GM19025 (cell line): ENCODE results near the gene MAML2.

Experiments
- ATAC-seq: cut with Tn5 transposase; IDR thresholded peaks from one replicate; pipeline ENCODE4 v1.9.1; 2021; ENCODE audit warnings: mild to moderate bottlenecking, low read depth, moderate library complexity; ENCODE audit not compliant: unreplicated experiment

Gene MAML2

GRCh38 chr11:95999711-96000406 lies 343.1 kb downstream of the MAML2 start:
- ATAC-seq: peak; percentile 58

DNA sequence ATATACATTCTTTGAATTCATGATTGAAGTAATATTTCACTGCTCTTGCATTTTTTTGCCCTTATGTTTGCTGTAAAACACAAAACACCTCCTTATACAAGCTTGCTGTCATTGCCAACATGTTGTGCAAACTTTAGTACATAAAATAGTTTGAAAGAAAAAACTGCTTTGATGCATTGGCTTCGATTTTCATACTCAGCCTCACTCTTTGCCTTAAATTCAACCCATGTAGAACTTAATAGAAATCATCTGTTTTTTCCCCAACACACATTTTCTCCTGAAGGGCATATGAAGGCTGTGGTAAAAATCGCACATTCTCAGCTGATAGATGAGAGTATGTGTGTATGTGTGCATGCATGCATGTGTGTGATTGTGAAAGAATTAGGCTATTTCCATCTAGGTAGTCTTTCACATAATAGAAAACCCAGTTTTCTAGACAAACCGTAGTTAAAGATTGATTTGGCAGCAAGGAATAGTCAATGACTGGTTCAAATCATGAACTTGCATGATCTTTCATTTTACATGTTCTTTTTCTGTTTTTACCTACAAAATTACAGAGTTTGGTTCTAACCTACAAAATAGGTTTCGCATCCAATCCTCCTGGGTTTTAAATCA lies 346.3 kb downstream of the MAML2 start:
- no peak for ATAC-seq

GRCh38 chr11:95994329-95994728 lies 348.7 kb downstream of the MAML2 start:
- no peak for ATAC-seq

DNA sequence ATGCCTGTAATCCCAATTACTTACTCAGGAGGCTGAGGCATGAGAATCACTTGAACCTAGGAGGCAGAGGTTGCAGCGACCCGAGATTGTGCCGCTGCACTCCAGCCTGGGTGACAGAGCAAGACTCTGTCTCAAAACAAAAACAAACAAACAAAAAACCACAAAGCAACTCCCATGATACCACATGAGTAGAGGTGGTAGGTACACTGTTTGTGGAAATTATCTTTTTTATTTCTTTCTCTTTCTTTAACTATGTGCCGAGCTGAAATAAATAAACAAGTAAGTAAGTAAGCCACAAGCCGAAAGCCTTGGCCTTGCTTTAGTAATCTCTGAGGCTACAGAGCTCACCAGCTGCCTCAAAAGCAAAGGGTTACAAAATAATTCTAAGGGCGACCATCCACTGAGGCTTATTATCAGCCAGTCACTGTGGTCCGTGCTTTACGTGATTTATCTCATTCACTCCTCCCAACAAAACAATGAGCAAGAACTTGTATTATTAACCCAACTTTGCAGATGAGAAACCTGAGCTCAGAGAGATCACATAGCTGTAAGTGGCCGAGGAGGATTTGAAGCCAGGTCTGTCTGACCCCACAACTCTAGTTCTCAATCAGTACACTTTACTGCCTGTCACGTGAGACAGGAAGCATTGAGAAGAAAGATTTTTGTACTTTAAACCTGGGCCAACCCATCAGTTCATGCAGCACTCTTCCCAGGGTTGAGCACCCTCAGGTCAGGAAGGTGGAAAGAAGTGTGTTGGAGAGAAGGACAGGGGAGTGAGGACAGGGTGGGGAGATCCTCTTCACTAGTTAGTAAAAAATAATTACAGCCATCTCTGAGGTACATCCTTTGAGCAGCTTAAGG lies 349.3 kb downstream of the MAML2 start:
- ATAC-seq: no peak

- no peak for ATAC-seq
Measured at GRCh38 chr11:95991545-95991944, 351.4 kb downstream of the MAML2 start.

- no peak for ATAC-seq
Measured at GRCh38 chr11:95991101-95991500, 351.9 kb downstream of the MAML2 start.

DNA sequence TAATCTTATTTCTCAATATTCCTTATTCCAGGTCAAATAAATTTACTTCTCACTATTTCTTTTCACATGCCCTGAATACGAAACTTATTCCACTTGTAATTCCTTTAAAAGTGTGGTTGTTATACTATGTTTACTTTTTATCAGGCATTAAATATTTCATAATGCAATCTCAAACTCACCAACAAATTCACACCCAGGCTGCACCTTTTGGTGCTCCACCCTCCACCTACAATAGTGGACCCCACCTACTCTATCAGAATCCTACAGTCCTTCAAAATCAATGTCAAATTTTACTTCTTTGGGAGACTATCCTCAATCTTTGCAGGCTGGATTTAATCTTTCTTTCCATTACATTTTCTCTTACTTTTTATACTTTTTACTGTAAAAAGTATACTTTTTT lies 353.2 kb downstream of the MAML2 start:
- no peak for ATAC-seq

DNA sequence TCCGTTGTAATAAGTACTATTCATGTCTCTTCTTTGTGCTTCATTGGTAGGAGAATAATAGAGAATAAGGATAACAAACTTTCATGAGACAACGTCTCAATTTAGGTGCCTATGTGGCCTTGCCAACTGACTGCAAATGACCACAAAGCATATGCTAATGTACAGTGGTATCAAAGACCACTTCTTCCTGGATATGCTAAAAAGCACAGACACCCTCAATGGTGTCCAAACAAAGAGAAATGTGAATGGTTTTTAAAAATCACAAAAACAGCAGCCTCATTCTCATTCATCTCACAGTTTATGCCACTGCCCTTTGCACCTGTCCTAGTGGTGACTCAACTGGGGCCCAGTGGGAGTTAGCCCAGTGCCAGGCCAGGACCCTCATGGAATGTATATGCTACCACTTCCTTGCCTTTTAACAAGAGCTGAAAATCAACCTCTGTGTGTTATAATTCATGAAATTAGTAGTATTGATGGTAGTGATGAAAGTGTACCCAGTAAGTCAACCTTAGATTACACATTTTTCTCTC lies 353.9 kb downstream of the MAML2 start:
- no peak for ATAC-seq

- ATAC-seq: no peak
Measured at GRCh38 chr11:95985174-95985808, 357.7 kb downstream of the MAML2 start.

GRCh38 chr11:95984072-95984471 lies 358.9 kb downstream of the MAML2 start:
- ATAC-seq: no peak

GRCh38 chr11:95977534-95978174 lies 365.3 kb downstream of the MAML2 start:
- ATAC-seq: no peak

DNA sequence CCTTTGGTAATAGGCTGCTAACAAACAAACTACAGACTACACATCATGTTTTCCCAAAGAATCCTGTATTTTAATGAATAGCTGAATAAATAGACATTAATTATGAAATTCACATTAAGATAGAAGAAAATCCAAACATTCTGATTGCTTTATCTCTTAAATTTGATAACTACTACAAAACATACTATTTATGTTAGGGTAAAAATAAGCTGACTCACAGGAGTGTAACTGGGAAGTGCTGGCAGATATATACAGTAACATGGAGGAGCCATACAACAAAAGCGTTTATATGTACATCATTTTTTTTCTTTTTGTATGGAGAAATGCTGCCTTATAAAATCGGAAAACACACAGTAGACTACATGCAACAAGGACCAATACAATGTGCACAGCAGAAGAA lies 366.4 kb downstream of the MAML2 start:
- no peak for ATAC-seq

GRCh38 chr11:95975343-95975742 lies 367.7 kb downstream of the MAML2 start:
- no peak for ATAC-seq

DNA sequence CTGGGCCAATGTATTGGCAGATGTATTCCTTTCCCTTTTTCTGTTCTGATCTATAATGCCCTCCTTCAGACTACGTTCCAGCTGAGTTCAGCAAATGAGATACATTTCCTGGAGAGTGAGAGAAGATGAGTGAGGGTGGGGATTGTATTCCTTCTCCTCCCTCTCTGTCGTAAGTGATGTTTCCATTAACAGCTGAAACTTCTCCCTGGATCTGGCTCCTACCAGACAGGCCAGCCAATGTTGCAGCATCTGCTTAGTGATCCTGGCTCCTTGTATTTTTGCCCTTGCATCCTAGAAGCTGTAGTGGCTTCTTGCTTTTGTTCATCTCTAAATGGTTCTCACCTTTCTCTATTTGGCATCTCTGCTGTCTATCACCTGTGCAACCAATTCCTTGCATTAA lies 370.9 kb downstream of the MAML2 start:
- no peak for ATAC-seq

- no peak for ATAC-seq
Measured at GRCh38 chr11:95968585-95968984, 374.4 kb downstream of the MAML2 start.

DNA sequence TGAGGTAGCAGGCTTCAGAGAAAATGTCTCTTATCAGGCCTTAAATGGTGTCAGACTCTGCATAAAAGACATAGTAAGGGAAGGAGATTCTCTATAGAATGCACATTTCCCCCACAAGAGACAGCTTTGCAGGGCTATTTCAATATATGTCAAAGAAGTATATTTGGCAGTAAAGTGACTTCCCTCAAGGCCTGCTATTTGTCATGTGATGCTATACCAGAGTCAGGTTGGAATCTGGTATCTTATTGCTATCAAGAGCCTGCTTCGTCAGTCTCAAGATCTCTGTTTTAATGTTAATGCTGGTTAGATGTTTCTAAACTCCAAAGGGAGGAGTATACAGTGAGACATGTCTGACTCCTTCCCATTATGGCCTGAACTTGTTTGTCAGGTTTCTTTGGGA lies 378.7 kb downstream of the MAML2 start:
- no peak for ATAC-seq

DNA sequence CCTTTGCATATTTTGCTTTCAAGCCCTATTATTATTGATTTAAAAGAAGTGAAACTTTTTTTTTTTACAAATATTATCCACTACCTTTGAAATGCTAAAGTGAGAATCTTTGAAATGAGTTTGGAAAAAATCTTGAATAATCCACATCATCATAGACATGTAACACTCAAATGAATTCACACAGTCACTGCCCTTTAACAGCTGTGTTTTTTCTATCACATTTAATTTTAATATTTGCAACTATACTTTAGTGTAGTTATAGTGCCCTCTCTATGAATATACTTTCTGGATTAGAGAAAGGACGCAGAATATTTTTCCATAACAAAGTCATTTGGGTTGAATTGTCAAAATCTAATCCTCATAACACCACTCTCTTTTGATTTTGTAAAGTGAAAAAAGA lies 381.2 kb downstream of the MAML2 start:
- ATAC-seq: no peak

GRCh38 chr11:95950905-95951304 lies 392.1 kb downstream of the MAML2 start:
- no peak for ATAC-seq

- ATAC-seq: no peak
Measured at GRCh38 chr11:95948637-95949036, 394.4 kb downstream of the MAML2 start.

DNA sequence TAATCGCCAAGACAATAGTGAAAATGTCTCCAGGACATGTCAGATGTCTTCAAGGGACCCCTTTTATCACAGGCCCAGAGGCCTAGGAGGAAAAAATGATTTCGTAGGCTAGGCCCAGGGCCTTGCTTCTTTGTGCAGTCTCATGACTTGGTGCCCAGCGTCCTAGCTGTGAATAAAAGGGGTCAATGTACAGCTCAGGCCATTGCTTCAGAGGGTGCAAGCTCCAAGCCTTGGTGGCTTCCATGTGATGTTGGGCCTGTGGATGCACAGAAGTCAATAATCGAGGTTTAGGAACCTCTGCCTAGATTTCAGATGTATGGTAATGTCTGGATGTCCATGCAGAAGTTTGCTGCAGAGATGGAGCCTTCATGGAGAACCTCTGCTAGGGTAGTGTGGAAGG lies 398.4 kb downstream of the MAML2 start:
- no peak for ATAC-seq
